HepG2 (cell line): ENCODE measurements around the gene CPEB4. TPM values are rescaled to one million over a fixed set of nuclear protein-coding genes. Genes with fewer than 3 reads are reported as not detected.

Experiments used
- DBP ChIP-seq: sonication (generic); formaldehyde crosslinking; IDR thresholded peaks from 2 replicates; pipeline ENCODE4 v1.4.0; 2020; ENCODE audit warnings: missing genetic modification reagents; ENCODE audit errors: not compliant biosample characterization
- ELF4 ChIP-seq: sonication (generic); formaldehyde crosslinking; IDR thresholded peaks from 2 replicates; pipeline ENCODE4 v1.5.0; 2020; ENCODE audit warnings: missing genetic modification reagents, mild to moderate bottlenecking, moderate library complexity, borderline replicate concordance
- FOXA1 ChIP-seq, 2 experiments: fragments of 450-650 bp in 1 of 2; sonication (generic) in 1 of 2; formaldehyde crosslinking in 1 of 2; IDR thresholded peaks; 2 replicates each; pipeline versions ENCODE4 v1.4.0 to v1.6.1; 2016 to 2020; ENCODE audit warnings: missing genetic modification reagents in 1 of 2
- HMG20A ChIP-seq: IDR thresholded peaks from 2 replicates; pipeline ENCODE4 v1.6.1; 2016; ENCODE audit warnings: borderline replicate concordance
- ISL2 ChIP-seq: sonication (generic); formaldehyde crosslinking; IDR thresholded peaks from 2 replicates; pipeline ENCODE4 v1.5.0; 2020; ENCODE audit warnings: missing genetic modification reagents
- MAFK ChIP-seq, 2 experiments: IDR thresholded peaks in 1 of 2; conservative IDR thresholded peaks in 1 of 2; 2 replicates each; pipeline ENCODE4 v1.6.1; 2011; ENCODE audit warnings: improper control_type of control experiment in 2 of 2, low read length in 2 of 2
- MED1 ChIP-seq: sonication (generic); formaldehyde crosslinking; IDR thresholded peaks from 2 replicates; pipeline ENCODE4 v1.4.0; 2020; ENCODE audit warnings: missing genetic modification reagents
- MIXL1 ChIP-seq: IDR thresholded peaks from 2 replicates; pipeline ENCODE4 v1.6.1; 2016
- MLLT10 ChIP-seq: sonication (generic); formaldehyde crosslinking; IDR thresholded peaks from 2 replicates; pipeline ENCODE4 v1.4.0; 2020; ENCODE audit warnings: missing genetic modification reagents
- NCOA2 ChIP-seq: sonication (generic); formaldehyde crosslinking; IDR thresholded peaks from 2 replicates; pipeline ENCODE4 v1.8.0; 2022; ENCODE audit warnings: inconsistent platforms
- NFRKB ChIP-seq: fragments of 450-650 bp; IDR thresholded peaks from 2 replicates; pipeline ENCODE4 v1.6.1; 2017
- POLR2AphosphoS2 ChIP-seq: IDR thresholded peaks from 2 replicates; pipeline ENCODE4 v1.6.1; 2011; ENCODE audit warnings: low read depth, low read length, improper control_type of control experiment
- POLR2G ChIP-seq: fragments of 200-400 bp; formaldehyde crosslinking; IDR thresholded peaks from 2 replicates; pipeline ENCODE4 v1.6.1; 2018; ENCODE audit warnings: mild to moderate bottlenecking, low read depth, low read length, moderate library complexity
- RXRB ChIP-seq: IDR thresholded peaks from 2 replicates; pipeline ENCODE4 v1.6.1; 2016; ENCODE audit warnings: borderline replicate concordance, missing genetic modification reagents, missing compliant biosample characterization
- SOX5 ChIP-seq: IDR thresholded peaks from 2 replicates; pipeline ENCODE4 v1.6.1; 2016; ENCODE audit warnings: borderline replicate concordance
- THAP11 ChIP-seq: IDR thresholded peaks from 2 replicates; pipeline ENCODE4 v1.6.1; 2016; ENCODE audit warnings: missing biosample characterization, missing genetic modification reagents
- THAP9 ChIP-seq: sonication (generic); formaldehyde crosslinking; IDR thresholded peaks from 2 replicates; pipeline ENCODE4; 2020; ENCODE audit warnings: missing genetic modification reagents, mild to moderate bottlenecking, borderline replicate concordance
- ZEB1 ChIP-seq: IDR thresholded peaks from 2 replicates; pipeline ENCODE4 v1.6.1; 2012; ENCODE audit warnings: mild to moderate bottlenecking, low read depth, inconsistent platforms; ENCODE audit not compliant: insufficient replicate concordance
- ZNF556 ChIP-seq: sonication (generic); formaldehyde crosslinking; IDR thresholded peaks from 2 replicates; pipeline ENCODE4 v1.4.0; 2020; ENCODE audit warnings: mild to moderate bottlenecking, missing genetic modification reagents, borderline replicate concordance
- ZNF616 ChIP-seq: sonication (generic); formaldehyde crosslinking; IDR thresholded peaks from 2 replicates; pipeline ENCODE4 v1.5.0; 2020; ENCODE audit warnings: low read depth, mild to moderate bottlenecking, missing genetic modification reagents
- ZNF644 ChIP-seq: IDR thresholded peaks from 2 replicates; pipeline ENCODE4 v1.6.1; 2016; ENCODE audit warnings: low read depth
- polyA plus RNA-seq, 8 experiments: library from polyadenylated mRNA; depleted of rRNA in 3 of 8; stranded (reverse) in 7 of 8; unstranded in 1 of 8; fragments of >200 nt; fragmentation: Illumina TruSeq in 4 of 8; extraction: Trizol in 4 of 8; gene quantifications; 2 replicates each; pipeline versions ENCODE4 v1.2.1 to v1.2.3, GENCODE V29; 2011 to 2016; ENCODE audit warnings: low read depth in 4 of 8, missing spikeins in 1 of 8, mixed read lengths in 1 of 8; ENCODE audit not compliant: insufficient read depth in 1 of 8
- total RNA-seq, 5 experiments: library from RNA; depleted of rRNA; stranded (reverse); fragments of >200 nt; fragmentation: Illumina TruSeq; extraction: Trizol; gene quantifications; 2 replicates each; pipeline ENCODE4 v1.2.3, GENCODE V29; 2016; ENCODE audit warnings: low read depth in 1 of 5
- TF ChIP-seq, protein P1 (sequence below): sonication (generic); formaldehyde crosslinking; conservative IDR thresholded peaks from 2 replicates; pipeline ENCODE4 v1.4.0; 2020; ENCODE audit warnings: mild to moderate bottlenecking, missing genetic modification reagents, moderate library complexity

CPEB4 gene
- total and polyA plus RNA-seq, 2 of the 13 experiments (the other 11 are each of a cell fraction or from before 2014, with no cell fraction given) = 7.7 to 26.7 TPM

DNA sequence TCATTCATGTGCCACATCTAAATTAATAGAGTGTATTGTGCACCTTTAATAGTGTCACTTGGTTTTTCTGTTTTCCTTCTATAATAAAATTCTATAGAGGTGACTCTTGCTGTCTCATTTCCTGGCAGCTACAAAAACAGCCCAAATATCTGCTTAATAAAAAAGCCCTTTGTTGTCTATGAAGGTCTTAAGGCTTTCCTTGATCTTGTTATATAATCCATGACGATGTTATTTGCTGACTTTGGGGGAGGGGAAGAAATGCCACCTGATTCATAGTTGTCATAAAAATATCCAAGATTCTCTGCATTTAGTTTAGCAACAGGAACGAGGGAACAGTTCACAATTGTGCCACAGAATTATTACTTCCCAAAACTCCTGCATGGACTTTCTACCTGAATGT is 31.3 kb downstream of the CPEB4 start (continued):
- TF ChIP-seq POLR2G = no peak
- no peak for TF ChIP-seq MLLT10 (CRISPR knock-in tag)
- TF ChIP-seq MED1 (CRISPR knock-in tag) = peak; percentile 44; the same call in 1 of the 2 replicates
- no peak for TF ChIP-seq THAP9 (CRISPR knock-in tag)
- no peak for TF ChIP-seq MIXL1 (CRISPR knock-in tag)
- no peak for TF ChIP-seq ELF4
- TF ChIP-seq DBP (CRISPR knock-in tag) = no peak
- no peak for TF ChIP-seq MAFK (conservative IDR thresholded peaks at IDR 0.05 in 1 of 2, IDR thresholded peaks at IDR 0.05 in 1 of 2; ENCODE audit: low read length in 2 of 2)
- peak; percentile 25; the same call in 1 of the 2 replicates for TF ChIP-seq SOX5 (CRISPR knock-in tag)
- no peak for TF ChIP-seq ISL2
- TF ChIP-seq NFRKB = no peak
- no peak for TF ChIP-seq ZNF644
- 0 out of 2 replicates have a peak, but pooled peaks have one; percentile 18 for TF ChIP-seq THAP11 (CRISPR knock-in tag)
- TF ChIP-seq ZEB1 = no peak
- TF ChIP-seq POLR2AphosphoS2 = no peak
- TF ChIP-seq HMG20A (CRISPR knock-in tag) = peak; percentile 64; the same call in 1 of the 2 replicates
- TF ChIP-seq RXRB (CRISPR knock-in tag) = peak; percentile 40; the same call in 1 of the 2 replicates
- TF ChIP-seq, protein P1, sequence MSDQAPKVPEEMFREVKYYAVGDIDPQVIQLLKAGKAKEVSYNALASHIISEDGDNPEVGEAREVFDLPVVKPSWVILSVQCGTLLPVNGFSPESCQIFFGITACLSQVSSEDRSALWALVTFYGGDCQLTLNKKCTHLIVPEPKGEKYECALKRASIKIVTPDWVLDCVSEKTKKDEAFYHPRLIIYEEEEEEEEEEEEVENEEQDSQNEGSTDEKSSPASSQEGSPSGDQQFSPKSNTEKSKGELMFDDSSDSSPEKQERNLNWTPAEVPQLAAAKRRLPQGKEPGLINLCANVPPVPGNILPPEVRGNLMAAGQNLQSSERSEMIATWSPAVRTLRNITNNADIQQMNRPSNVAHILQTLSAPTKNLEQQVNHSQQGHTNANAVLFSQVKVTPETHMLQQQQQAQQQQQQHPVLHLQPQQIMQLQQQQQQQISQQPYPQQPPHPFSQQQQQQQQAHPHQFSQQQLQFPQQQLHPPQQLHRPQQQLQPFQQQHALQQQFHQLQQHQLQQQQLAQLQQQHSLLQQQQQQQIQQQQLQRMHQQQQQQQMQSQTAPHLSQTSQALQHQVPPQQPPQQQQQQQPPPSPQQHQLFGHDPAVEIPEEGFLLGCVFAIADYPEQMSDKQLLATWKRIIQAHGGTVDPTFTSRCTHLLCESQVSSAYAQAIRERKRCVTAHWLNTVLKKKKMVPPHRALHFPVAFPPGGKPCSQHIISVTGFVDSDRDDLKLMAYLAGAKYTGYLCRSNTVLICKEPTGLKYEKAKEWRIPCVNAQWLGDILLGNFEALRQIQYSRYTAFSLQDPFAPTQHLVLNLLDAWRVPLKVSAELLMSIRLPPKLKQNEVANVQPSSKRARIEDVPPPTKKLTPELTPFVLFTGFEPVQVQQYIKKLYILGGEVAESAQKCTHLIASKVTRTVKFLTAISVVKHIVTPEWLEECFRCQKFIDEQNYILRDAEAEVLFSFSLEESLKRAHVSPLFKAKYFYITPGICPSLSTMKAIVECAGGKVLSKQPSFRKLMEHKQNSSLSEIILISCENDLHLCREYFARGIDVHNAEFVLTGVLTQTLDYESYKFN (CRISPR knock-in tag) = 0 out of 2 replicates have a peak, but pooled peaks have one; percentile 17
- TF ChIP-seq ZNF556 = no peak
- peak; percentile 73; the same call in 1 of the 2 replicates for TF ChIP-seq NCOA2 (CRISPR knock-in tag)
- no peak for TF ChIP-seq ZNF616 (CRISPR knock-in tag)
- no peak for TF ChIP-seq FOXA1 (IDR thresholded peaks at IDR 0.05)
- TF ChIP-seq FOXA1 (CRISPR knock-in tag; IDR thresholded peaks at IDR 0.05) = peak; percentile 26; the same call in 1 of the 2 replicates
